Activated CD4-positive, alpha-beta T cell treated with anti-CD3 and anti-CD28 coated beads, Interleukin-2, Interleukin-4, amounts not matched to agents 100 ng/mL and 50 ng/mL, durations not matched to agents 16 hours and 8 hours (primary cell): ENCODE data around the gene USP1.

Experiments
- DNase-seq: peaks from one replicate; pipeline ENCODE4 v3.0.0-alpha.2; 2020; ENCODE audit warnings: low spot score

USP1 gene

GRCh38 chr1:62428351-62428750 is 8.5 kb upstream of the USP1 start:
- DNase-seq = no peak

DNA sequence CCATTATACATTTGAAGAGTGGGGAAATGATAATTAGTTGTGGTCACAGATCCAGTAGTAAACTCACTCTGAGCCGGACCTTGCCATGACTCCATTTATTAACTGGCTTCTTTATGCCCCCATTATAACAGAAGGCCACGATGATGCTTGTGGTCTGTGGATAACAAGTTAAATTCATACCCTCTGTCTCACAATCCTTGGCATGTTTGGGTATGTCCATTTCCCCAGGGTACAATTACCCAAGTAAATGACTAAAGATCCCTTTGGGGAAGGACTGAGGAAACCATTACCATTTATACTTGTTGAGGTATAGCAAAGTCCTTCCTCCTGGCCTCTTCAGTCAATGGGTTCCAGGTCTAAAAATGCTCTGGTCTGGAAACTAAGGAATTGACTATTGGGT is 7.3 kb upstream of the USP1 start:
- no peak for DNase-seq

- no peak for DNase-seq
Observed at GRCh38 chr1:62433861-62434617, 2.8 kb upstream of the USP1 start.

- no peak for DNase-seq
Observed at GRCh38 chr1:62434618-62435001, 2.2 kb upstream of the USP1 start.

GRCh38 chr1:62435231-62436038 is 1.4 kb upstream of the USP1 start:
- no peak for DNase-seq

DNA sequence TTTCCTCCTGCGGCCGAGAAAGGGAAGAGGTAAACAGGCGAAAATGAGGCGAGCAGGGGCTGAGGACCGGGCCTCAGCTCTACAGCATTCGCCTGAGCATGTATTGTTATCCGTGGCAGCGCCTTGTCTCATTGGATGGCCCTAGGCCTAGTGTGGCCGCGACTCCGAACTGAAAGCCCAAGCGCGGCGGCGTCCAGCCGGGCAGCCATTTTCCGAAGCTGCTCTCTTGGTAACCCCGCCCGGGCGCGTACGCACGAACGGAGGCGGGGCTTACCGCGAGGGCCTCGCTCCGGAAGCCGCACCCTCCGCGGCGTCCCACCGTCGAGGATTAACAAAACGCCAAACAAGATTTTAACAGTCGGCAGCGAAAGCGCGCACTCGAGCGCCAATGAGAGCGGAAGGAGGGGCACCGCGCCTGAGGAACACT is 797 bp upstream of the USP1 start:
- peak; percentile 99 for DNase-seq

- peak; percentile 22 for DNase-seq
Observed at GRCh38 chr1:62437273-62437940, 558 bp downstream of the USP1 start.

- DNase-seq = no peak
Observed at GRCh38 chr1:62438163-62438562, 1.3 kb downstream of the USP1 start.

- peak; percentile 45 for DNase-seq
Observed at GRCh38 chr1:62439652-62440371, 3.0 kb downstream of the USP1 start.

DNA sequence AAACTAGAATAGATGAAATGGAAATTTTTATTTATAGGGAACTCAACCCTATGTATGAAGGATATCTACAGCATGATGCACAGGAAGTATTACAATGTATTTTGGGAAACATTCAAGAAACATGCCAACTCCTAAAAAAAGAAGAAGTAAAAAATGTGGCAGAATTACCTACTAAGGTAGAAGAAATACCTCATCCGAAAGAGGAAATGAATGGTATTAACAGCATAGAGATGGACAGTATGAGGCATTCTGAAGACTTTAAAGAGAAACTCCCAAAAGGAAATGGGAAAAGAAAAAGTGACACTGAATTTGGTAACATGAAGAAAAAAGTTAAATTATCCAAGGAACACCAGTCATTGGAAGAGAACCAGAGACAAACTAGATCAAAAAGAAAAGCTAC is 7.9 kb downstream of the USP1 start:
- no peak for DNase-seq

DNA sequence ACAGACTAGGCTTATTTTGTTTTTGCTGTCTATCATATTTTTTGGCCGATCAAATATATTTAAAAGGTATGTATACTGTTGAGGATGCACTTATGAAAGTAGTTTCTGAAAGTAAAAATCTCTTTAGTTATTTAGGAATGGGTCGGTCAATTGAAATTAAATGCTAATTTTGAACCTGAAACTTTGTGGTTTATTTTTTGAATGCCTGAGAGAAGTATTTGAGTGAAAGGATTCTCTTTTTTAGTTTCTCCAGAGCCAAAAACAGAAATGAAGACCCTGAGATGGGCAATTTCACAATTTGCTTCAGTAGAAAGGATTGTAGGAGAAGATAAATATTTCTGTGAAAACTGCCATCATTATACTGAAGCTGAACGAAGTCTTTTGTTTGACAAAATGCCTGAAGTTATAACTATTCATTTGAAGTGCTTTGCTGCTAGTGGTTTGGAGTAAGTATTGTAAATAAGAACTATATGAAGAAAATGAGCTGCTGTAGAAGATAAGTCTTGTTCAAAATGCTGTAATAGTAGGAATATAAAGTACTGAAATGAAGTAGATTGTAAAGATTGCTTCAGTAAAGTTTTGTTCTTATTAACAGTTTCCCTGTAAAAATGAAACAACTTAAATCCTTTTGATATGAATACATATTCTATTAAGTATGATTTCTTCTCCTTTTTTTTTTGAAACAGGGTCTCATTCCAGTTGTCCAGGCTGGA is 11.5 kb downstream of the USP1 start:
- DNase-seq = peak; percentile 39

DNA sequence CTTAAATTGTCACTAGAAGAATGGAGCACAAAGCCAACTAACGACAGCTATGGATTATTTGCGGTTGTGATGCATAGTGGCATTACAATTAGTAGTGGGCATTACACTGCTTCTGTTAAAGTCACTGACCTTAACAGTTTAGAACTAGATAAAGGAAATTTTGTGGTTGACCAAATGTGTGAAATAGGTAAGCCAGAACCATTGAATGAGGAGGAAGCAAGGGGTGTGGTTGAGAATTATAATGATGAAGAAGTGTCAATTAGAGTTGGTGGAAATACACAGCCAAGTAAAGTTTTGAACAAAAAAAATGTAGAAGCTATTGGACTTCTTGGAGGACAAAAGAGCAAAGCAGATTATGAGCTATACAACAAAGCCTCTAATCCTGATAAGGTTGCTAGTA is 13.5 kb downstream of the USP1 start:
- no peak for DNase-seq

- DNase-seq = no peak
Observed at GRCh38 chr1:62452951-62453350, 16.1 kb downstream of the USP1 start.

- no peak for DNase-seq
Observed at GRCh38 chr1:62457955-62458354, 21.1 kb downstream of the USP1 start.

DNA sequence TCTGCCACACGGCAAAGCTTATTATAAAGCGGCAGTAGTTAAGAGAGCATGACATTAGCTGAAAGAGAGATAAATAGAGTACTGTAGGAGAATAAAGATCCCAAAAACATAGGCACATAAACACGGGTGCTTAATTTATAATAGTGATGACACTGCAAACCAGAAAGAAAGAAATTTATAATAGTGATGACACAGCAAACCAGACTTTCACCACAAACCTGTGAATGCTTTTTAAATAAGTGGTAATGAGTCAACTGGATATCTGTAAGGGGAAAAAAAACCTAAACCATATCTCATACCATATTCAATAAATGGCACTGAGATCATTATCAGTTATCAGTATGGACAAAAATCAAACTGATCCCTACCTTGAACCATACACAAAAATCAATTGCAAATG is 25.5 kb downstream of the USP1 start:
- peak; percentile 11 for DNase-seq

DNA sequence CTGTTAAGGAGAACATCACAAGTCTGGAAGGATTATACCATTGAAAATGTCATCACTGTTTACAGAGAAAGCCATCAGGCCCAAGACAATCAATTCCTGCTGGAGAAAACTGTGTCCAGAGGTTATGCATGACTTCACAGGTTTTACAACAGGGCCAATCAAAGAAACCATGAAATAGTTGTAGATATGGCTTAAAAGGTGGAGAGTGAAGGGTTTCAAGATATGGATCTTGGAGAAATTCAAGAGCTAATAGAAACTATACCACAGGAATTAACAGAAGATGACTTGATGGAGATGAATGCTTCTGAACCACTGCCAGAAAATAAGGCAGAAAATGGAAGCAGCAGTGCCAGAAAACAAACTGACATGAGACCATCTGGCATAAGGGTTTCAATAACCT is 30.2 kb downstream of the USP1 start:
- DNase-seq = no peak

- DNase-seq = no peak
Observed at GRCh38 chr1:62476525-62477219, 39.8 kb downstream of the USP1 start.

- DNase-seq = no peak
Observed at GRCh38 chr1:62481681-62482080, 44.8 kb downstream of the USP1 start.

GRCh38 chr1:62484824-62485468 is 48.1 kb downstream of the USP1 start:
- no peak for DNase-seq

- DNase-seq = no peak
Observed at GRCh38 chr1:62487956-62488355, 51.1 kb downstream of the USP1 start.

- DNase-seq = no peak
Observed at GRCh38 chr1:62492521-62492920, 55.7 kb downstream of the USP1 start.
